Gastrocnemius medialis (tissue), 4 donors: ENCODE measurements around the gene ZNF335. TPM values are rescaled to one million over a fixed set of nuclear protein-coding genes. Genes with fewer than 3 reads are reported as not detected.

Experiments
- ATAC-seq, 2 donors: fragments of 150-250 bp; one replicate each; pipeline ENCODE4 v1.9.1; 2016
- DNase-seq, 2 donors: peaks; one replicate each; pipeline ENCODE4 v3.0.0-alpha.2; 2019
- H3K27ac ChIP-seq, 4 donors: fragments of 200-600 bp; sonication (generic); 1 replicate in 1 of 4; 2 replicates in 3 of 4; pipeline ENCODE4 v1.5.1; 2016 to 2018; ENCODE audit warnings: mild to moderate bottlenecking in 2 of 4, moderate library complexity in 1 of 4
- H3K27me3 ChIP-seq, 3 donors: fragments of 200-600 bp; sonication (generic) in 2 of 3; 1 replicate in 1 of 3; 2 replicates in 2 of 3; pipeline versions ENCODE4 v1.5.1 to v1.6.0; 2016 to 2019; ENCODE audit warnings: mild to moderate bottlenecking in 1 of 3, moderate library complexity in 1 of 3
- H3K36me3 ChIP-seq, 2 donors: fragments of 200-600 bp; sonication (generic) in 1 of 2; one replicate each; pipeline ENCODE4 v1.5.1; 2017 to 2018
- H3K4me1 ChIP-seq, 2 donors: fragments of 200-600 bp; sonication (generic) in 1 of 2; one replicate each; pipeline ENCODE4 v1.5.1; 2016 to 2017; ENCODE audit warnings: mild to moderate bottlenecking in 2 of 2
- H3K4me3 ChIP-seq, 4 donors: fragments of 200-600 bp; sonication (generic) in 3 of 4; 1 replicate in 1 of 4; 2 replicates in 3 of 4; pipeline ENCODE4 v1.5.1; 2016 to 2019; ENCODE audit warnings: mild to moderate bottlenecking in 2 of 4
- H3K9me3 ChIP-seq, 3 donors: fragments of 200-600 bp; sonication (generic) in 2 of 3; 1 replicate in 1 of 3; 2 replicates in 2 of 3; pipeline ENCODE4 v1.5.1; 2016 to 2019
- CTCF ChIP-seq, 5 experiments: fragments of 450-650 bp in 3 of 5; fragments of 200-600 bp in 2 of 5; sonication (generic) in 2 of 5; IDR thresholded peaks in 4 of 5; conservative IDR thresholded peaks in 1 of 5; 1 replicate in 4 of 5; 2 replicates in 1 of 5; pipeline ENCODE4 v1.5.1; 2016 to 2019; ENCODE audit warnings: antibody characterized with exemption in 5 of 5, mild to moderate bottlenecking in 3 of 5, moderate library complexity in 3 of 5
- POLR2A ChIP-seq, 2 donors: fragments of 450-650 bp; IDR thresholded peaks; one replicate each; pipeline ENCODE4 v1.6.1; 2017; ENCODE audit warnings: antibody characterized with exemption in 2 of 2, mild to moderate bottlenecking in 2 of 2, moderate library complexity in 2 of 2
- in situ Hi-C, 4 donors: fragments of 200-750 bp; cut with MboI; loops; one replicate each; pipeline versions ENCODE4 v1.15.0 to v1.8.0; 2017; ENCODE audit warnings: low sequenced_read_pairs in 4 of 4
- intact Hi-C: fragments of 100-400 bp; cut with DNase I; formaldehyde crosslinking; loops from one replicate; pipeline ENCODE4 v1.15.1; 2023; ENCODE audit warnings: low total_unique reads
- total RNA-seq, 4 donors: library from RNA; depleted of rRNA; stranded (reverse); fragments of >200 nt; gene quantifications; one replicate each; pipeline versions ENCODE4 v1.1.0 to v1.2.3, GENCODE V29; 2016

ZNF335 gene
- total RNA-seq, 4 donors from 2014 or later = 8.3 to 19.1 (median 12.7) TPM

DNA sequence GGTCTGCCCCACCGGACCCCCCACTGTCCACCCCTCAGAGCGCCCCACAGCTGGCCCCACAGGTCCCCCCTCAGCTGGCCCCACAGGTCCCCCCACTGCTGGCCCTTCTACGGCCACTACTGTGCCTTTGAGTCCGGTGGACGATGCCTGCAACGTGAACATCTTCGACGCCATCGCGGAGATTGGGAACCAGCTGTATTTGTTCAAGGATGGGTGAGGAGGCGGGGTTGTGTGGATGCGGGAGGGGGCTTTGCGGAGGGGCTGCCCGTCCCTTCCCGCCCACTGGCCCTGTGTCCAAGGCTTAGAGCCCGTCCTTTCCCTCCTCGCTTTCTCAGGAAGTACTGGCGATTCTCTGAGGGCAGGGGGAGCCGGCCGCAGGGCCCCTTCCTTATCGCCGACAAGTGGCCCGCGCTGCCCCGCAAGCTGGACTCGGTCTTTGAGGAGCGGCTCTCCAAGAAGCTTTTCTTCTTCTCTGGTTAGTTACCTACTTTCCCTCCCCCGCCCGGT lies 41.4 kb upstream of the ZNF335 start:
- Histone ChIP-seq H3K4me1 (peaks cover 0 to 4% of the 10 kb centered on the region in 2 donors), H3K4me3 (peak overlapping the region in 1 of 4 donors; percentile 38), H3K27me3 (peaks cover 64 to 83% (median 72%) of the 10 kb centered on the region in 3 donors), H3K36me3 (no peaks in the 10 kb centered on the region), H3K27ac (no peak overlapping the region), H3K9me3 (no peaks in the 10 kb centered on the region)
- ATAC-seq = no peak
- DNase-seq = no peak
- intact Hi-C loops = no loop called here
- TF ChIP-seq POLR2A (IDR thresholded peaks at IDR 0.05) (no peak), CTCF (IDR thresholded peaks at IDR 0.05 in 4 of 5, conservative IDR thresholded peaks at IDR 0.05 in 1 of 5) (no peak)
- in situ Hi-C loops = no loop called here

GRCh38 chr20:46012921-46013320 lies 40.9 kb upstream of the ZNF335 start:
- no peak for ATAC-seq
- Histone ChIP-seq H3K36me3 (no peaks in the 10 kb centered on the region), H3K27ac (no peak overlapping the region), H3K4me3 (no peak overlapping the region), H3K9me3 (no peaks in the 10 kb centered on the region), H3K4me1 (peaks cover 0 to 4% of the 10 kb centered on the region in 2 donors), H3K27me3 (peaks cover 68 to 84% (median 73%) of the 10 kb centered on the region in 3 donors)
- no peak for DNase-seq
- in situ Hi-C loops (no loop called here), intact Hi-C loops (no loop called here)
- TF ChIP-seq CTCF (IDR thresholded peaks at IDR 0.05 in 4 of 5, conservative IDR thresholded peaks at IDR 0.05 in 1 of 5) (no peak), POLR2A (IDR thresholded peaks at IDR 0.05) (no peak)

- in situ Hi-C loops (no loop called here), intact Hi-C loops (no loop called here)
- Histone ChIP-seq H3K27ac (no peak overlapping the region), H3K36me3 (no peaks in the 10 kb centered on the region), H3K9me3 (no peaks in the 10 kb centered on the region), H3K4me3 (no peak overlapping the region), H3K27me3 (peaks cover 69 to 89% (median 73%) of the 10 kb centered on the region in 3 donors), H3K4me1 (peaks cover 0 to 4% of the 10 kb centered on the region in 2 donors)
- TF ChIP-seq CTCF (IDR thresholded peaks at IDR 0.05 in 4 of 5, conservative IDR thresholded peaks at IDR 0.05 in 1 of 5) = no peak
- no peak for TF ChIP-seq POLR2A (IDR thresholded peaks at IDR 0.05)
- DNase-seq (no peak), ATAC-seq (no peak)
These were observed 39.9 kb upstream of the ZNF335 start for GRCh38 chr20:46011631-46012482.

GRCh38 chr20:46010491-46011391 lies 38.7 kb upstream of the ZNF335 start:
- TF ChIP-seq POLR2A (IDR thresholded peaks at IDR 0.05) (no peak), CTCF (IDR thresholded peaks at IDR 0.05 in 4 of 5, conservative IDR thresholded peaks at IDR 0.05 in 1 of 5) (no peak)
- H3K27ac ChIP-seq = no peak overlapping the region

More at GRCh38 chr20:46010491-46011391, 38.7 kb upstream of the ZNF335 start:
- peaks cover 68 to 81% (median 71%) of the 10 kb centered on the region in 3 donors for H3K27me3 ChIP-seq
- H3K4me1 ChIP-seq = peaks cover 0 to 4% of the 10 kb centered on the region in 2 donors
- no peak for ATAC-seq
- H3K4me3 ChIP-seq = no peak overlapping the region
- in situ Hi-C loops (no loop called here), intact Hi-C loops (no loop called here)
- no peaks in the 10 kb centered on the region for H3K9me3 ChIP-seq
- DNase-seq = no peak
- H3K36me3 ChIP-seq = no peaks in the 10 kb centered on the region
